22Rv1 (cell line): Measurements from ENCODE around the gene VIL1.

Experiments used
- ZFX ChIP-seq: fragments of 450-650 bp; IDR thresholded peaks from 2 replicates; pipeline ENCODE4 v1.6.1; 2017; ENCODE audit warnings: antibody characterized with exemption, borderline replicate concordance
- TF ChIP-seq, protein P1 (sequence below): fragments of 450-650 bp; IDR thresholded peaks from 2 replicates; pipeline ENCODE4 v1.5.1; 2017; ENCODE audit warnings: mild to moderate bottlenecking

DNA sequence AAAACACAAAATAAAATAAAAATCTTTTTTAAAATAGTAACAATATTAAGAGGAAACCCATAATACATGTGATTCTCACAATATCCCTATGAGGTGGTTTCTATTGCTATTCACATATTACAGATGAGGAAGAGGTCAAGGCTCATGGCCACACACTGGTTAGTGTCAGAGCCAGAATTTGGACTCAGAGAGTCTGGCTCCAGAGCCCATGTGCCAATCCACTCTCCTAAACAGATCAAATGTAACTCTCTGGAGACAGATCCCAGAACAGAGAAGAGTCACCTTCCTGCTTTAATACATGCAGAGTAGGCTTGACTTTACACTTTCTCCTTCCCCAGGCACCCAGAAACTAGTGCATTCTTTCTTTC, 47.0 kb upstream of the VIL1 start:
- TF ChIP-seq, protein P1, sequence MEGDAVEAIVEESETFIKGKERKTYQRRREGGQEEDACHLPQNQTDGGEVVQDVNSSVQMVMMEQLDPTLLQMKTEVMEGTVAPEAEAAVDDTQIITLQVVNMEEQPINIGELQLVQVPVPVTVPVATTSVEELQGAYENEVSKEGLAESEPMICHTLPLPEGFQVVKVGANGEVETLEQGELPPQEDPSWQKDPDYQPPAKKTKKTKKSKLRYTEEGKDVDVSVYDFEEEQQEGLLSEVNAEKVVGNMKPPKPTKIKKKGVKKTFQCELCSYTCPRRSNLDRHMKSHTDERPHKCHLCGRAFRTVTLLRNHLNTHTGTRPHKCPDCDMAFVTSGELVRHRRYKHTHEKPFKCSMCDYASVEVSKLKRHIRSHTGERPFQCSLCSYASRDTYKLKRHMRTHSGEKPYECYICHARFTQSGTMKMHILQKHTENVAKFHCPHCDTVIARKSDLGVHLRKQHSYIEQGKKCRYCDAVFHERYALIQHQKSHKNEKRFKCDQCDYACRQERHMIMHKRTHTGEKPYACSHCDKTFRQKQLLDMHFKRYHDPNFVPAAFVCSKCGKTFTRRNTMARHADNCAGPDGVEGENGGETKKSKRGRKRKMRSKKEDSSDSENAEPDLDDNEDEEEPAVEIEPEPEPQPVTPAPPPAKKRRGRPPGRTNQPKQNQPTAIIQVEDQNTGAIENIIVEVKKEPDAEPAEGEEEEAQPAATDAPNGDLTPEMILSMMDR, result no peak
- TF ChIP-seq ZFX, result no peak
